Measurements from ENCODE around the gene WNK2.
"Not testable (repeated sequence)": the region's sequence is repeated elsewhere in the genome, so short reads cannot be mapped to it uniquely, and the experiment has no call there.

Gene WNK2

GRCh38 chr9:93323446-93323954, 139.6 kb downstream of the WNK2 start:
- H3K36me3 ChIP-seq (ENCODE audit: control insufficient read depth, insufficient read depth, low read length); H3K9me3 ChIP-seq (ENCODE audit: control insufficient read depth, insufficient read depth, low read length); H3K27ac ChIP-seq (ENCODE audit: low read length); H3K27me3 ChIP-seq (ENCODE audit: control insufficient read depth, insufficient read depth, low read length); H3K4me3 ChIP-seq (ENCODE audit: low read length); H3K4me1 ChIP-seq (ENCODE audit: control insufficient read depth, insufficient read depth, low read length); DNase-seq (ENCODE audit: low read depth, low spot score): not testable (repeated sequence)
- WGBS (ENCODE audit: insufficient coverage, insufficient read length), result no CpG with 5 or more reads among the region's 6 CpGs

GRCh38 chr9:93324191-93324834, 140.4 kb downstream of the WNK2 start:
- H3K4me1 ChIP-seq (ENCODE audit: control insufficient read depth, insufficient read depth, low read length), result no peaks in the 10 kb centered on the region; the same call in 1 of the 2 replicates
- no CpG with 5 or more reads among the region's 18 CpGs for WGBS (ENCODE audit: insufficient coverage, insufficient read length)
- DNase-seq (ENCODE audit: low read depth, low spot score), result no peak
- H3K36me3 ChIP-seq (ENCODE audit: control insufficient read depth, insufficient read depth, low read length), result no peaks in the 10 kb centered on the region; the same call in 1 of the 2 replicates
- no peak overlapping the region for H3K27ac ChIP-seq (ENCODE audit: low read length)
- H3K4me3 ChIP-seq (ENCODE audit: low read length), result no peak overlapping the region
- no peaks in the 10 kb centered on the region for H3K9me3 ChIP-seq (ENCODE audit: control insufficient read depth, insufficient read depth, low read length)
- H3K27me3 ChIP-seq (ENCODE audit: control insufficient read depth, insufficient read depth, low read length), result no peaks in the 10 kb centered on the region

GRCh38 chr9:93325307-93326035, 141.5 kb downstream of the WNK2 start:
- no peak overlapping the region for H3K4me3 ChIP-seq (ENCODE audit: low read length)

GRCh38 chr9:93326056-93326455, 142.1 kb downstream of the WNK2 start:
- no peak for DNase-seq (ENCODE audit: low read depth, low spot score)
- Histone ChIP-seq H3K36me3 (ENCODE audit: control insufficient read depth, insufficient read depth, low read length) (peaks cover 2% of the 10 kb centered on the region; the same call in 1 of the 2 replicates), H3K4me1 (ENCODE audit: control insufficient read depth, insufficient read depth, low read length) (no peaks in the 10 kb centered on the region; the same call in 1 of the 2 replicates), H3K9me3 (ENCODE audit: control insufficient read depth, insufficient read depth, low read length) (no peaks in the 10 kb centered on the region), H3K4me3 (ENCODE audit: low read length) (no peak overlapping the region), H3K27ac (ENCODE audit: low read length) (no peak overlapping the region), H3K27me3 (ENCODE audit: control insufficient read depth, insufficient read depth, low read length) (no peaks in the 10 kb centered on the region)
- WGBS (ENCODE audit: insufficient coverage, insufficient read length), result no CpG with 5 or more reads among the region's 9 CpGs

More at GRCh38 chr9:93325307-93326035, 141.5 kb downstream of the WNK2 start:
- no peak overlapping the region for H3K27ac ChIP-seq (ENCODE audit: low read length)
- no peaks in the 10 kb centered on the region; the same call in 1 of the 2 replicates for H3K36me3 ChIP-seq (ENCODE audit: control insufficient read depth, insufficient read depth, low read length)
- H3K4me1 ChIP-seq (ENCODE audit: control insufficient read depth, insufficient read depth, low read length), result no peaks in the 10 kb centered on the region; the same call in 1 of the 2 replicates
- no peaks in the 10 kb centered on the region for H3K27me3 ChIP-seq (ENCODE audit: control insufficient read depth, insufficient read depth, low read length)
- no peaks in the 10 kb centered on the region for H3K9me3 ChIP-seq (ENCODE audit: control insufficient read depth, insufficient read depth, low read length)
- no peak for DNase-seq (ENCODE audit: low read depth, low spot score)
- no CpG with 5 or more reads among the region's 22 CpGs for WGBS (ENCODE audit: insufficient coverage, insufficient read length)

- Histone ChIP-seq H3K27me3 (ENCODE audit: control insufficient read depth, insufficient read depth, low read length) (no peaks in the 10 kb centered on the region), H3K27ac (ENCODE audit: low read length) (no peak overlapping the region), H3K9me3 (ENCODE audit: control insufficient read depth, insufficient read depth, low read length) (no peaks in the 10 kb centered on the region), H3K36me3 (ENCODE audit: control insufficient read depth, insufficient read depth, low read length) (peaks cover 2% of the 10 kb centered on the region; the same call in 1 of the 2 replicates), H3K4me3 (ENCODE audit: low read length) (no peak overlapping the region), H3K4me1 (ENCODE audit: control insufficient read depth, insufficient read depth, low read length) (no peaks in the 10 kb centered on the region; the same call in 1 of the 2 replicates)
- WGBS (ENCODE audit: insufficient coverage, insufficient read length), result no CpG with 5 or more reads among the region's 13 CpGs
- DNase-seq (ENCODE audit: low read depth, low spot score), result no peak
These were observed 142.7 kb downstream of the WNK2 start for GRCh38 chr9:93326654-93327053.

- no CpG with 5 or more reads among the region's 7 CpGs for WGBS (ENCODE audit: insufficient coverage, insufficient read length)
- Histone ChIP-seq H3K4me1 (ENCODE audit: control insufficient read depth, insufficient read depth, low read length) (no peaks in the 10 kb centered on the region), H3K36me3 (ENCODE audit: control insufficient read depth, insufficient read depth, low read length) (peaks cover 2% of the 10 kb centered on the region; the same call in 1 of the 2 replicates), H3K9me3 (ENCODE audit: control insufficient read depth, insufficient read depth, low read length) (no peaks in the 10 kb centered on the region), H3K27me3 (ENCODE audit: control insufficient read depth, insufficient read depth, low read length) (no peaks in the 10 kb centered on the region), H3K4me3 (ENCODE audit: low read length) (no peak overlapping the region), H3K27ac (ENCODE audit: low read length) (no peak overlapping the region)
- DNase-seq (ENCODE audit: low read depth, low spot score), result no peak
These were observed 145.8 kb downstream of the WNK2 start for GRCh38 chr9:93329629-93330280.

- no CpG with 5 or more reads among the region's 4 CpGs for WGBS (ENCODE audit: insufficient coverage, insufficient read length)
- H3K4me1 ChIP-seq (ENCODE audit: control insufficient read depth, insufficient read depth, low read length), result no peaks in the 10 kb centered on the region
- H3K27me3 ChIP-seq (ENCODE audit: control insufficient read depth, insufficient read depth, low read length), result no peaks in the 10 kb centered on the region
- peaks cover 5% of the 10 kb centered on the region; the same call in 1 of the 2 replicates for H3K36me3 ChIP-seq (ENCODE audit: control insufficient read depth, insufficient read depth, low read length)
- no peak overlapping the region for H3K27ac ChIP-seq (ENCODE audit: low read length)
- no peak for DNase-seq (ENCODE audit: low read depth, low spot score)
- no peaks in the 10 kb centered on the region for H3K9me3 ChIP-seq (ENCODE audit: control insufficient read depth, insufficient read depth, low read length)
- H3K4me3 ChIP-seq (ENCODE audit: low read length), result no peak overlapping the region
These were observed 148.4 kb downstream of the WNK2 start for GRCh38 chr9:93332317-93332716.

- no peak overlapping the region for H3K27ac ChIP-seq (ENCODE audit: low read length)
- H3K9me3 ChIP-seq (ENCODE audit: control insufficient read depth, insufficient read depth, low read length), result peaks cover 3% of the 10 kb centered on the region; the same call in 1 of the 2 replicates
- no peak for DNase-seq (ENCODE audit: low read depth, low spot score)
- peaks cover 5% of the 10 kb centered on the region; the same call in 1 of the 2 replicates for H3K36me3 ChIP-seq (ENCODE audit: control insufficient read depth, insufficient read depth, low read length)
- H3K27me3 ChIP-seq (ENCODE audit: control insufficient read depth, insufficient read depth, low read length), result no peaks in the 10 kb centered on the region
- no peaks in the 10 kb centered on the region for H3K4me1 ChIP-seq (ENCODE audit: control insufficient read depth, insufficient read depth, low read length)
- no peak overlapping the region for H3K4me3 ChIP-seq (ENCODE audit: low read length)
- WGBS (ENCODE audit: insufficient coverage, insufficient read length), result no CpG with 5 or more reads among the region's 7 CpGs
These were observed 152.8 kb downstream of the WNK2 start for GRCh38 chr9:93336720-93337119.

GRCh38 chr9:93338196-93338595, 154.3 kb downstream of the WNK2 start:
- H3K9me3 ChIP-seq (ENCODE audit: control insufficient read depth, insufficient read depth, low read length); H3K27ac ChIP-seq (ENCODE audit: low read length); DNase-seq (ENCODE audit: low read depth, low spot score); H3K36me3 ChIP-seq (ENCODE audit: control insufficient read depth, insufficient read depth, low read length); H3K4me1 ChIP-seq (ENCODE audit: control insufficient read depth, insufficient read depth, low read length); H3K4me3 ChIP-seq (ENCODE audit: low read length); H3K27me3 ChIP-seq (ENCODE audit: control insufficient read depth, insufficient read depth, low read length): not testable (repeated sequence)
- WGBS (ENCODE audit: insufficient coverage, insufficient read length), result no CpG with 5 or more reads among the region's 1 CpG

- H3K4me1 ChIP-seq (ENCODE audit: control insufficient read depth, insufficient read depth, low read length), result 0 out of 2 replicates have a peak, but pooled peaks cover 2% of the 10 kb centered on the region
- DNase-seq (ENCODE audit: low read depth, low spot score), result no peak
- no CpG with 5 or more reads among the region's 6 CpGs for WGBS (ENCODE audit: insufficient coverage, insufficient read length)
- H3K36me3 ChIP-seq (ENCODE audit: control insufficient read depth, insufficient read depth, low read length), result peaks cover 5% of the 10 kb centered on the region; the same call in 1 of the 2 replicates
- H3K4me3 ChIP-seq (ENCODE audit: low read length), result no peak overlapping the region
- H3K27ac ChIP-seq (ENCODE audit: low read length), result no peak overlapping the region
- no peaks in the 10 kb centered on the region for H3K27me3 ChIP-seq (ENCODE audit: control insufficient read depth, insufficient read depth, low read length)
- peaks cover 3% of the 10 kb centered on the region; the same call in 1 of the 2 replicates for H3K9me3 ChIP-seq (ENCODE audit: control insufficient read depth, insufficient read depth, low read length)
These were observed 156.2 kb downstream of the WNK2 start for GRCh38 chr9:93340091-93340490.

Measured in iPS DF 6.9 (cell line).